ENCODE data around the gene SERPINA6.

GRCh38 chr14:94267352-94267751 lies 55.8 kb downstream of the SERPINA6 start:
- TF ChIP-seq CTCF (IDR thresholded peaks at IDR 0.05), result no peak
- TF ChIP-seq POLR2A (IDR thresholded peaks at IDR 0.05), result no peak
- TF ChIP-seq EP300 (IDR thresholded peaks at IDR 0.05), result no peak

Data from ovary (tissue), 3 donors.